Peyer's patch (tissue), 4 donors: ENCODE data around the gene ASTL. TPM values are rescaled to one million over a fixed set of nuclear protein-coding genes. Genes with fewer than 3 reads are reported as not detected.

Experiments
- DNase-seq, 3 donors: peaks; one replicate each; pipeline ENCODE4 v3.0.0-alpha.2; 2017 to 2019
- H3K27ac ChIP-seq, 4 donors: fragments of 200-600 bp; sonication (generic); one replicate each; pipeline ENCODE4 v1.5.1; 2016 to 2019
- H3K27me3 ChIP-seq, 2 donors: fragments of 200-600 bp; sonication (generic); one replicate each; pipeline ENCODE4 v1.5.1; 2019
- H3K36me3 ChIP-seq, 3 donors: fragments of 200-600 bp; sonication (generic); one replicate each; pipeline ENCODE4 v1.5.1; 2016 to 2019
- H3K4me1 ChIP-seq, 4 donors: fragments of 200-600 bp; sonication (generic); one replicate each; pipeline ENCODE4 v1.5.1; 2016 to 2019
- H3K4me3 ChIP-seq, 4 donors: fragments of 200-600 bp; sonication (generic); 1 replicate in 3 of 4; 2 replicates in 1 of 4; pipeline ENCODE4 v1.5.1; 2016 to 2019; ENCODE audit warnings: mild to moderate bottlenecking in 1 of 4
- H3K9me3 ChIP-seq, 4 donors: fragments of 200-600 bp; sonication (generic); one replicate each; pipeline ENCODE4 v1.5.1; 2016 to 2019; ENCODE audit warnings: mild to moderate bottlenecking in 1 of 4
- POLR2A ChIP-seq, 2 donors: fragments of 450-650 bp; IDR thresholded peaks; one replicate each; pipeline ENCODE4 v1.5.1; 2017; ENCODE audit warnings: antibody characterized with exemption in 2 of 2, mild to moderate bottlenecking in 2 of 2, moderate library complexity in 2 of 2
- total RNA-seq, 4 donors: library from RNA; depleted of rRNA; stranded (reverse); fragments of >200 nt; gene quantifications; one replicate each; pipeline ENCODE4 v1.1.0, GENCODE V29; 2016
- TF ChIP-seq, protein P1 (sequence below), 6 experiments: fragments of 450-650 bp in 4 of 6; fragments of 200-600 bp in 2 of 6; sonication (generic) in 1 of 6; IDR thresholded peaks; one replicate each; pipeline ENCODE4 v1.5.1; 2017 to 2019; ENCODE audit warnings: antibody characterized with exemption in 6 of 6, mild to moderate bottlenecking in 3 of 6, moderate library complexity in 1 of 6

Gene ASTL
- total RNA-seq, 4 donors from 2014 or later, result not detected

DNA sequence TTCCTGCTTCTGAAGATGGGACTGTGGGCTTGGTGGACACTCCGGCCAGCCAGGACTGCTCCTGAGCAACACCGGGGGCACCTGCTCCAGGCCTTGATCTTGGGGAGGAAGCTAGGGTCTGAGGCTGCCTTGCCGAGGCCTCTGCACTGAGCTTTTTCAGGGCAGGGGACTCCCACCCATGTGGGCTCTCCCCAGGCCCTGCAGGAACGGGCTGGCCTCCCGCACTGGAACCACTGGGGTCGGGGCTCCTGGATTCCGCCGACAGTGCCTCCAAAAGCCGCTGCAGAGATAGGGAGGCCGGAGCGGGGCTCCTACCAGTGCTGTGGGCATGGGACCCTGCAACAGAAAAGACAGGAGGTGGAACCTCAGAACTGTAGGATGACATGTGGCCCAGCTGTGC, 14.4 kb downstream of the ASTL start:
- H3K27me3 ChIP-seq, result no peaks in the 10 kb centered on the region
- H3K4me3 ChIP-seq, result no peak overlapping the region
- H3K9me3 ChIP-seq, result no peaks in the 10 kb centered on the region
- TF ChIP-seq POLR2A (IDR thresholded peaks at IDR 0.05), result no peak
- TF ChIP-seq, protein P1, sequence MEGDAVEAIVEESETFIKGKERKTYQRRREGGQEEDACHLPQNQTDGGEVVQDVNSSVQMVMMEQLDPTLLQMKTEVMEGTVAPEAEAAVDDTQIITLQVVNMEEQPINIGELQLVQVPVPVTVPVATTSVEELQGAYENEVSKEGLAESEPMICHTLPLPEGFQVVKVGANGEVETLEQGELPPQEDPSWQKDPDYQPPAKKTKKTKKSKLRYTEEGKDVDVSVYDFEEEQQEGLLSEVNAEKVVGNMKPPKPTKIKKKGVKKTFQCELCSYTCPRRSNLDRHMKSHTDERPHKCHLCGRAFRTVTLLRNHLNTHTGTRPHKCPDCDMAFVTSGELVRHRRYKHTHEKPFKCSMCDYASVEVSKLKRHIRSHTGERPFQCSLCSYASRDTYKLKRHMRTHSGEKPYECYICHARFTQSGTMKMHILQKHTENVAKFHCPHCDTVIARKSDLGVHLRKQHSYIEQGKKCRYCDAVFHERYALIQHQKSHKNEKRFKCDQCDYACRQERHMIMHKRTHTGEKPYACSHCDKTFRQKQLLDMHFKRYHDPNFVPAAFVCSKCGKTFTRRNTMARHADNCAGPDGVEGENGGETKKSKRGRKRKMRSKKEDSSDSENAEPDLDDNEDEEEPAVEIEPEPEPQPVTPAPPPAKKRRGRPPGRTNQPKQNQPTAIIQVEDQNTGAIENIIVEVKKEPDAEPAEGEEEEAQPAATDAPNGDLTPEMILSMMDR (IDR thresholded peaks at IDR 0.05), result no peak
- DNase-seq, result no peak
- H3K36me3 ChIP-seq, result no peaks in the 10 kb centered on the region
- no peaks in the 10 kb centered on the region for H3K4me1 ChIP-seq
- H3K27ac ChIP-seq, result no peak overlapping the region

DNA sequence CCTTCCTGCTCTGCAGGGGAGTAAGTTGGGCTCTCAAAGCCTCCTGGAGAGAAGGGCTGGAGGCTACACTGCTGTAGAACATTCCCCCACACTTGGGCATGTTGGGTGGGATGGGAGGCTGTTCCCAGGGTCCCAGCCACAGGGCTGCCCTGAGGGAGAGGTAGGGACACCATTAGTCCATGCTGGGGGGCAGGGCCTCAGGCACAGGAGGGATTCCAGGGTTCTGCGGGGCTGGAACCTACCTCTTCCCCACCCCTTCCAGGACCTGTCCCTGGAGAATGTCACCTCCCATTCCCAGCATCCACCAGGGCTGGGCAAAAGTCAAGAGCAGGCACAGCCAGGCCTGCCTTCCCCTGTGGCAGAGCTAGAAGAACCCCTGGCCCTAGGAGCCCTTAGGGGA, 15.0 kb downstream of the ASTL start:
- no peak overlapping the region for H3K4me3 ChIP-seq
- TF ChIP-seq POLR2A (IDR thresholded peaks at IDR 0.05), result no peak
- TF ChIP-seq, protein P1 (IDR thresholded peaks at IDR 0.05), result no peak

DNA sequence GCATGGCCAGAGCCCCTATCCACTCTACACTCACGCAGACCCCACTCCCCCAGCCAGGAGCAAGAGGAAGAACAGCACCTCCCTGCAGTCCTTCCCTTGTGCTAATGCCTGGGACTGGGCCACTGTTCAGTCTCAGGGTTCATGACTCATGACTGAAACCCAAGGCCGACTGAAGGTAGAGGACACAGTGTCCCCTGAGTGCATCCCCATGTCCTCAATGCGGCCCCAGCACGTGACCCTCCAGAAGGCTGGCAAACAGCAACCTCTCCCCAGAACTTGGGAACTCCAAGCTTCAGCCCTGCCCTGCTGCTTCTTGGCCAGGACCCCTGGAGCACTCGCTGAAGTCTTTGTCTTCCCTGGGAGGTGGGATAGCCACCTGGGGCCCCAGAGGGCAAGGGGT, 15.9 kb downstream of the ASTL start:
- Histone ChIP-seq H3K27ac (no peak overlapping the region), H3K9me3 (no peaks in the 10 kb centered on the region), H3K4me3 (no peak overlapping the region), H3K27me3 (no peaks in the 10 kb centered on the region), H3K4me1 (peaks cover 0 to 5% (median 1%) of the 10 kb centered on the region in 4 donors), H3K36me3 (no peaks in the 10 kb centered on the region)
- no peak for DNase-seq
- no peak for TF ChIP-seq POLR2A (IDR thresholded peaks at IDR 0.05)
- TF ChIP-seq, protein P1 (IDR thresholded peaks at IDR 0.05), result no peak

More for the DNA sequence above, 15.0 kb downstream of the ASTL start:
- H3K27ac ChIP-seq, result no peak overlapping the region
- no peaks in the 10 kb centered on the region for H3K9me3 ChIP-seq
- H3K4me1 ChIP-seq, result no peaks in the 10 kb centered on the region
- no peak for DNase-seq
- no peaks in the 10 kb centered on the region for H3K27me3 ChIP-seq
- H3K36me3 ChIP-seq, result no peaks in the 10 kb centered on the region

DNA sequence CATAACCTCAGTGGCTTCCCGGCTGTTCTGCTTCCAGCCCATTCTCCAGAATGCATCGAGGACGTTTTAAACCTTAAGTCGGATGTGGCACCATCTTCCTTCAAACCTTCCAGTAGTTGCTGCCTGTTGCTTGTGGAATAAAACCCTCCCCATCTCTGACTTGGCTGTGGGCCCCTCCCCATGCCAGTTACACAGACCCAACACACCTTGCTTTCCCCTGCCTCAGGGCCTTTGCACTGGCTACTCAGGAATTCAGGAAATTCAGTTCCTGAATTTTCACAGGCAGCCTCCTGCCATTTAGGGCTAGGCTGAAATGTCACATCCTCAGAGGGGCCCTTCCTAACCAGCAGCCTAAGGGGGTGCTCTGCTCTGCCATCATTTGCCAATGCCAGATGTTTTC, 16.9 kb downstream of the ASTL start:
- Histone ChIP-seq H3K36me3 (no peaks in the 10 kb centered on the region), H3K4me1 (peaks cover 0 to 12% (median 5%) of the 10 kb centered on the region in 4 donors), H3K27me3 (no peaks in the 10 kb centered on the region), H3K4me3 (no peak overlapping the region), H3K27ac (no peak overlapping the region), H3K9me3 (no peaks in the 10 kb centered on the region)
- TF ChIP-seq, protein P1 (IDR thresholded peaks at IDR 0.05), result no peak
- TF ChIP-seq POLR2A (IDR thresholded peaks at IDR 0.05), result no peak
- DNase-seq, result no peak

DNA sequence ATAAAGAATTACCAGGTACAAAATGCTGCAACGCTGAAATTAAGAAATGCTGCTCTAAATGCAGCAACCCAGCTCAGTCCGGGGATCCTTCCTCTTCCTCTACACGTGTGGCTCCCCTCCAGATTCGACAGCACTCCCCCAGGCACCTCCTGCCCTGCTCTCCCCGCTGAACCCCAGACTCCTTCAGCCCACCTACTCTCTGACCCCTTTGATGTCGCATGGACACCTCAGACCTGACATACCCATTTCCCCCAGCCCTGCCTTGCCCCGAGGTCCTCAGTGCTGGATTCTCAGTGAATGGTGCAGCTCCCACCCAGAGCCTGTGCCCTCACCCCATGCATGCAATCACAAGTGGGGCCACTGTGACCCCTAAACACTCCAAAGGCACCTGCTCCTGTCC, 17.3 kb downstream of the ASTL start:
- Histone ChIP-seq H3K27ac (no peak overlapping the region), H3K4me1 (peaks cover 0 to 15% (median 8%) of the 10 kb centered on the region in 4 donors), H3K9me3 (no peaks in the 10 kb centered on the region), H3K27me3 (no peaks in the 10 kb centered on the region), H3K4me3 (no peak overlapping the region), H3K36me3 (no peaks in the 10 kb centered on the region)
- no peak for DNase-seq
- TF ChIP-seq POLR2A (IDR thresholded peaks at IDR 0.05), result no peak
- TF ChIP-seq, protein P1 (IDR thresholded peaks at IDR 0.05), result no peak
